Uterus (tissue), 2 donors: Measurements from ENCODE around the gene GALNT12.

Experiments used
- CTCF ChIP-seq, 4 experiments: fragments of 200-600 bp in 2 of 4; fragments of 450-650 bp in 2 of 4; sonication (generic) in 2 of 4; IDR thresholded peaks; one replicate each; pipeline ENCODE4 v1.5.1; 2016 to 2019; ENCODE audit warnings: antibody characterized with exemption in 4 of 4, mild to moderate bottlenecking in 2 of 4, moderate library complexity in 1 of 4
- POLR2A ChIP-seq, 2 donors: fragments of 450-650 bp; IDR thresholded peaks; one replicate each; pipeline ENCODE4 v1.6.1; 2016; ENCODE audit warnings: antibody characterized with exemption in 2 of 2, mild to moderate bottlenecking in 1 of 2, moderate library complexity in 1 of 2

GRCh38 chr9:98806394-98807035 is 955 bp upstream of the GALNT12 start:
- TF ChIP-seq CTCF (IDR thresholded peaks at IDR 0.05) (peak in 3 of 4 experiments; percentile 6 to 17 (median 11)), POLR2A (IDR thresholded peaks at IDR 0.05) (no peak)
